Kidney (tissue), 14 donors: ENCODE data around the gene TENM4. TPM values are rescaled to one million over a fixed set of nuclear protein-coding genes. Genes with fewer than 3 reads are reported as not detected.

Source experiments
- DNase-seq, 5 donors: peaks; one replicate each; pipeline ENCODE4 v3.0.0-alpha.2; 2013 to 2020
- FAIRE-seq: peaks from 2 replicates; lab custom pipeline; 2012; peaks lifted over from hg19 to GRCh38; lab: Jason Lieb, UNC
- H3K27ac ChIP-seq, 2 donors: one replicate each; pipeline ENCODE4 v1.7.0; 2013; ENCODE audit warnings: low read depth in 2 of 2, low read length in 2 of 2, inconsistent platforms in 1 of 2
- H3K27me3 ChIP-seq: one replicate; pipeline ENCODE4 v1.7.1; 2013; ENCODE audit warnings: low read length, inconsistent platforms; ENCODE audit not compliant: control insufficient read depth, insufficient read depth
- H3K36me3 ChIP-seq, 3 donors: one replicate each; pipeline versions ENCODE4 v1.7.0 to v1.7.1; 2013; ENCODE audit warnings: low read length in 3 of 3, control low read depth in 1 of 3, inconsistent platforms in 1 of 3; ENCODE audit not compliant: insufficient read depth in 3 of 3, control insufficient read depth in 2 of 3
- H3K4me1 ChIP-seq, 3 donors: one replicate each; pipeline versions ENCODE4 v1.7.0 to v1.7.1; 2013; ENCODE audit warnings: low read length in 3 of 3, inconsistent platforms in 1 of 3, low read depth in 1 of 3; ENCODE audit not compliant: control insufficient read depth in 2 of 3, insufficient read depth in 2 of 3
- H3K4me3 ChIP-seq, 3 donors: one replicate each; pipeline versions ENCODE4 v1.7.0 to v1.8.1; 2013; ENCODE audit warnings: low read length in 3 of 3, control low read depth in 1 of 3, inconsistent platforms in 1 of 3
- H3K9ac ChIP-seq, 3 donors: one replicate each; pipeline versions ENCODE4 v1.7.0 to v1.7.1; 2013; ENCODE audit warnings: low read length in 3 of 3, control low read depth in 1 of 3, inconsistent platforms in 1 of 3
- H3K9me3 ChIP-seq, 3 donors: one replicate each; pipeline versions ENCODE4 v1.7.0 to v1.7.1; 2013; ENCODE audit warnings: low read length in 3 of 3, control low read depth in 1 of 3, inconsistent platforms in 1 of 3; ENCODE audit not compliant: control insufficient read depth in 2 of 3, insufficient read depth in 1 of 3
- CTCF ChIP-seq: IDR thresholded peaks from 3 replicates; pipeline ENCODE4 v1.5.1; 2012; ENCODE audit warnings: mild to moderate bottlenecking, moderate library complexity, borderline replicate concordance; ENCODE audit not compliant: insufficient read depth; ENCODE audit errors: extremely low read depth
- intact Hi-C: fragments of 100-400 bp; cut with DNase I; formaldehyde crosslinking; loops from one replicate; pipeline ENCODE4 v1.11.1; 2022
- polyA plus RNA-seq: library from polyadenylated mRNA; stranded (reverse); fragments of 350-450 nt; fragmentation: Illumina TruSeq; extraction: RNeasy Lipid Tissue Mini Kit (QIAGEN cat#74804); gene quantifications from one replicate; pipeline ENCODE4 v1.2.3, GENCODE V29; 2014; ENCODE audit warnings: low read depth, low replicate concordance; ENCODE audit not compliant: insufficient read depth
- total RNA-seq: library from RNA; stranded (reverse); fragmentation: NEBNext Ultra II Directional; extraction: Animal tissue kit (Norgen Biotek cat#: 25700); gene quantifications from one replicate; pipeline ENCODE4 v1.2.1, GENCODE V29; 2021
- donor health status: control.
- donor health status: control.
- donor health status: control.
- donor health status: control.
- donor health status: control.
- donor health status: DM: yes; HTN: yes; CAD: no.
- donor health status: Normal renal cell carcinoma (clear cell type).

Gene TENM4
- total and polyA plus RNA-seq, 2 donors from 2014 or later = 0.34 to 31.0 TPM

- peaks cover 0 to 6% (median 0%) of the 10 kb centered on the region in 3 donors for H3K4me1 ChIP-seq
- DNase-seq (peak in 3 of 5 donors; percentile 65 to 85 (median 77)), FAIRE-seq (no peak)
- no peak overlapping the region for H3K9ac ChIP-seq
- H3K27ac ChIP-seq = no peak overlapping the region
- no peak for TF ChIP-seq CTCF
- no peak overlapping the region for H3K4me3 ChIP-seq
- no peaks in the 10 kb centered on the region for H3K27me3 ChIP-seq
- H3K36me3 ChIP-seq = no peaks in the 10 kb centered on the region
- no peaks in the 10 kb centered on the region for H3K9me3 ChIP-seq
- intact Hi-C loops = no loop called here
Measured at GRCh38 chr11:78965432-78965831, 475.4 kb downstream of the TENM4 start.

GRCh38 chr11:78961937-78962701 lies 478.7 kb downstream of the TENM4 start:
- FAIRE-seq (no peak), DNase-seq (peak; percentile 79 to 96 (median 95))
- H3K4me1 ChIP-seq = peaks cover 0 to 6% (median 0%) of the 10 kb centered on the region in 3 donors
- H3K36me3 ChIP-seq = no peaks in the 10 kb centered on the region
- no peak for TF ChIP-seq CTCF
- intact Hi-C loops = no loop called here
- H3K27me3 ChIP-seq = no peaks in the 10 kb centered on the region
- H3K9ac ChIP-seq = no peak overlapping the region
- H3K4me3 ChIP-seq = peak overlapping the region in 1 of 3 donors; percentile 44
- H3K27ac ChIP-seq = no peak overlapping the region
- H3K9me3 ChIP-seq = no peaks in the 10 kb centered on the region

- H3K36me3 ChIP-seq = no peaks in the 10 kb centered on the region
- intact Hi-C loops = no loop called here
- no peak overlapping the region for H3K4me3 ChIP-seq
- H3K27ac ChIP-seq = no peak overlapping the region
- peak; percentile 69 for TF ChIP-seq CTCF
- no peak overlapping the region for H3K9ac ChIP-seq
- DNase-seq (peak in 3 of 5 donors; percentile 55 to 73 (median 68)), FAIRE-seq (no peak)
- no peaks in the 10 kb centered on the region for H3K9me3 ChIP-seq
- peaks cover 0 to 6% (median 0%) of the 10 kb centered on the region in 3 donors for H3K4me1 ChIP-seq
- no peaks in the 10 kb centered on the region for H3K27me3 ChIP-seq
Measured at GRCh38 chr11:78961247-78961646, 479.6 kb downstream of the TENM4 start.
